Stimulated activated CD8-positive, alpha-beta memory T cell treated with anti-CD3 and anti-CD28 coated beads, Interleukin-12 subunit alpha, Interleukin-12 subunit beta, amount 100 ng/mL, for 4 hours (primary cell): Measurements from ENCODE around the gene ISL2.
"Not testable (repeated sequence)": the region's sequence is repeated elsewhere in the genome, so short reads cannot be mapped to it uniquely, and the experiment has no call there.

Experiments
- DNase-seq: peaks from one replicate; pipeline ENCODE4 v3.0.0-alpha.2; 2020; ENCODE audit warnings: low read depth

The ISL2 gene

GRCh38 chr15:76336254-76337058, at the start of gene ISL2:
ISL2 (plus strand) TSS chr15:76336773; CDS start chr15:76336884, 111 bp downstream.
- DNase-seq = no peak

- DNase-seq = no peak
These were observed 47.0 kb upstream of the ISL2 start for GRCh38 chr15:76289582-76289981.

- DNase-seq = no peak
These were observed 43.2 kb upstream of the ISL2 start for GRCh38 chr15:76293361-76293760.

- not testable (repeated sequence) for DNase-seq
These were observed 42.1 kb upstream of the ISL2 start for GRCh38 chr15:76294463-76294862.

- no peak for DNase-seq
These were observed 39.7 kb upstream of the ISL2 start for GRCh38 chr15:76296849-76297248.

- DNase-seq = not testable (repeated sequence)
These were observed 38.6 kb upstream of the ISL2 start for GRCh38 chr15:76297951-76298350.

- no peak for DNase-seq
These were observed 37.6 kb upstream of the ISL2 start for GRCh38 chr15:76298986-76299385.

- no peak for DNase-seq
These were observed 36.8 kb upstream of the ISL2 start for GRCh38 chr15:76299786-76300185.

- DNase-seq = no peak
These were observed 32.7 kb upstream of the ISL2 start for GRCh38 chr15:76303909-76304308.

- no peak for DNase-seq
These were observed 26.8 kb upstream of the ISL2 start for GRCh38 chr15:76309601-76310330.

- DNase-seq = no peak
These were observed 26.0 kb upstream of the ISL2 start for GRCh38 chr15:76310475-76311099.

GRCh38 chr15:76311100-76311953, 25.2 kb upstream of the ISL2 start, which contains the start of gene ETFA:
ETFA (minus strand) TSS chr15:76311469; CDS start chr15:76311388, 81 bp downstream.
- DNase-seq = peak; percentile 83

- DNase-seq = no peak
These were observed 23.9 kb upstream of the ISL2 start for GRCh38 chr15:76312540-76313174.

- not testable (repeated sequence) for DNase-seq
These were observed 23.4 kb upstream of the ISL2 start for GRCh38 chr15:76313175-76313567.

- no peak for DNase-seq
These were observed 22.8 kb upstream of the ISL2 start for GRCh38 chr15:76313731-76314130.

- no peak for DNase-seq
These were observed 16.6 kb upstream of the ISL2 start for GRCh38 chr15:76320012-76320411.

GRCh38 chr15:76321171-76321570, 15.4 kb upstream of the ISL2 start:
- no peak for DNase-seq

- DNase-seq = no peak
These were observed 15.0 kb upstream of the ISL2 start for GRCh38 chr15:76321602-76322001.

- DNase-seq = no peak
These were observed 12.5 kb upstream of the ISL2 start for GRCh38 chr15:76324066-76324465.

- no peak for DNase-seq
These were observed 10.9 kb upstream of the ISL2 start for GRCh38 chr15:76325704-76326103.
